Ishikawa (cell line): ENCODE data around the gene SMAD5.

Experiments used
- CEBPB ChIP-seq: IDR thresholded peaks from 2 replicates; pipeline ENCODE4 v1.6.1; 2012
- CREB1 ChIP-seq: IDR thresholded peaks from 2 replicates; pipeline ENCODE4 v1.6.1; 2012; ENCODE audit warnings: low read depth
- EGR1 ChIP-seq: IDR thresholded peaks from 2 replicates; pipeline ENCODE4 v1.6.1; 2012
- EP300 ChIP-seq: IDR thresholded peaks from 2 replicates; pipeline ENCODE4 v1.6.1; 2012; ENCODE audit warnings: borderline replicate concordance
- FOXM1 ChIP-seq: IDR thresholded peaks from 2 replicates; pipeline ENCODE4 v1.6.1; 2012; ENCODE audit warnings: low read depth, borderline replicate concordance
- NFIC ChIP-seq: IDR thresholded peaks from 2 replicates; pipeline ENCODE4 v1.6.1; 2012
- RAD21 ChIP-seq: IDR thresholded peaks from 2 replicates; pipeline ENCODE4 v1.6.1; 2012; ENCODE audit warnings: low read depth
- TAF1 ChIP-seq: IDR thresholded peaks from 2 replicates; pipeline ENCODE4 v1.6.1; 2012; ENCODE audit warnings: low read depth, mild to moderate bottlenecking
- TCF12 ChIP-seq: IDR thresholded peaks from 2 replicates; pipeline ENCODE4 v1.6.1; 2012; ENCODE audit warnings: low read depth
- TEAD4 ChIP-seq: IDR thresholded peaks from 2 replicates; pipeline ENCODE4 v1.6.1; 2012
- YY1 ChIP-seq: IDR thresholded peaks from 2 replicates; pipeline ENCODE4 v1.6.1; 2012; ENCODE audit warnings: low read depth
- ZBTB7A ChIP-seq: IDR thresholded peaks from 2 replicates; pipeline ENCODE4 v1.6.1; 2012; ENCODE audit warnings: low read depth
- TF ChIP-seq, protein P1 (sequence below): IDR thresholded peaks from 2 replicates; pipeline ENCODE4 v1.6.1; 2012; ENCODE audit warnings: low read depth, mild to moderate bottlenecking
- TF ChIP-seq, protein P2 (sequence below): IDR thresholded peaks from 2 replicates; pipeline ENCODE4 v1.6.1; 2012
- TF ChIP-seq, protein P3 (sequence below): IDR thresholded peaks from 2 replicates; pipeline ENCODE4 v1.6.1; 2012

Gene SMAD5

DNA sequence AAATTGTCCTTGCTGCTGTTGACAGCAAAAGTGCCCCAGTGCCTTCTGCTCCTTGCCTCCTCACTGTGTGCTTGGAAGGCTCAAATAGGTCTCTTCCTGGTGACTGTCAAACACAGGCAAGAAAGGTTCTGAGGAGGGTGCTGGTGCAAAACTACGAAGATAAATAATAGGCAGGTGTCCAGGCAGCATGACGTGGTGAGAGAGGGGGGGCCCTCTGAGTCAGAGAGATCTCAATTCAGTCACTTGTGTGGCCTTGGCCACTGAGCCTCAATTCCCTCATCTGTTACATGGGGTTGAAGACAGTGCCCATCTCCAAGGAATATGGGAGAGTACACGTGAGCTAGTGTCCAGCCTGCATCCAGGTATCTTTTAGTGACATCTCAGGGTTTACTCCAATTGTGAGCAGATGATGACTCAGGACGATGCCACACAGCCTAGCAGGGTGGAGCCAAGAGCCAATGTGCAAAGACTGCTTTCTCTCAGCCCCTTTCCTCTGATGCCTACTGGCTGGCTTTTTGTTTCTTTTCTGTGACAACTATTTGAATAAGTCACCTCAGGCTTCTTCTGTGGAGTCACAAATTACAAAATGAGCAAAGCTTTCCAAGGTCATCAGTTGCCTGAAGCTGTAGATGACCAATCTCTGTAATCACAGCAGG is 90.1 kb downstream of the SMAD5 start:
- TF ChIP-seq FOXM1: no peak
- TF ChIP-seq TCF12: no peak
- no peak for TF ChIP-seq EP300
- TF ChIP-seq RAD21: no peak

DNA sequence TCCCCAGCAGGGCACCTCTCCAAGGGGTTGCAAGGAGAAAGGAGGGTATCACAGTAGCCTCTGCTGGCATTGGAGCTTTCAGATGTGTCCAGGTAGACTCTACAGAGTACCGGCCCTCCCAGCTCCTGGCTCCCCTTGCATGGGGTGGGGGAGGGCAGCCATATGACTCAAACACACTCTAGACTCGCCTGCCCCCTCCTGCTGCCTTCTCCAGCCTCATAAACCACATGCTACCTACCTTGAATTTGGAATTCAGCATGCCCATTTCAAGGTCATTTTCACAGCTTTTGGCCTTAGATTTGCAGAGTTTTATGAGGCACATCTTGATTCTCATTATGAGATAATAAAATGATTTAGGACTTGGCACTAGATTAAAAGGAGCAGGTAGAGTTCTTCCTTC is 93.2 kb downstream of the SMAD5 start:
- TF ChIP-seq FOXM1 (no peak), YY1 (no peak), RAD21 (no peak), CREB1 (no peak), TAF1 (no peak), EGR1 (no peak), TEAD4 (no peak), CEBPB (no peak), ZBTB7A (no peak), TCF12 (no peak), NFIC (no peak), EP300 (no peak)
- TF ChIP-seq, protein P1, sequence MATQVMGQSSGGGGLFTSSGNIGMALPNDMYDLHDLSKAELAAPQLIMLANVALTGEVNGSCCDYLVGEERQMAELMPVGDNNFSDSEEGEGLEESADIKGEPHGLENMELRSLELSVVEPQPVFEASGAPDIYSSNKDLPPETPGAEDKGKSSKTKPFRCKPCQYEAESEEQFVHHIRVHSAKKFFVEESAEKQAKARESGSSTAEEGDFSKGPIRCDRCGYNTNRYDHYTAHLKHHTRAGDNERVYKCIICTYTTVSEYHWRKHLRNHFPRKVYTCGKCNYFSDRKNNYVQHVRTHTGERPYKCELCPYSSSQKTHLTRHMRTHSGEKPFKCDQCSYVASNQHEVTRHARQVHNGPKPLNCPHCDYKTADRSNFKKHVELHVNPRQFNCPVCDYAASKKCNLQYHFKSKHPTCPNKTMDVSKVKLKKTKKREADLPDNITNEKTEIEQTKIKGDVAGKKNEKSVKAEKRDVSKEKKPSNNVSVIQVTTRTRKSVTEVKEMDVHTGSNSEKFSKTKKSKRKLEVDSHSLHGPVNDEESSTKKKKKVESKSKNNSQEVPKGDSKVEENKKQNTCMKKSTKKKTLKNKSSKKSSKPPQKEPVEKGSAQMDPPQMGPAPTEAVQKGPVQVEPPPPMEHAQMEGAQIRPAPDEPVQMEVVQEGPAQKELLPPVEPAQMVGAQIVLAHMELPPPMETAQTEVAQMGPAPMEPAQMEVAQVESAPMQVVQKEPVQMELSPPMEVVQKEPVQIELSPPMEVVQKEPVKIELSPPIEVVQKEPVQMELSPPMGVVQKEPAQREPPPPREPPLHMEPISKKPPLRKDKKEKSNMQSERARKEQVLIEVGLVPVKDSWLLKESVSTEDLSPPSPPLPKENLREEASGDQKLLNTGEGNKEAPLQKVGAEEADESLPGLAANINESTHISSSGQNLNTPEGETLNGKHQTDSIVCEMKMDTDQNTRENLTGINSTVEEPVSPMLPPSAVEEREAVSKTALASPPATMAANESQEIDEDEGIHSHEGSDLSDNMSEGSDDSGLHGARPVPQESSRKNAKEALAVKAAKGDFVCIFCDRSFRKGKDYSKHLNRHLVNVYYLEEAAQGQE: no peak
- TF ChIP-seq, protein P2, sequence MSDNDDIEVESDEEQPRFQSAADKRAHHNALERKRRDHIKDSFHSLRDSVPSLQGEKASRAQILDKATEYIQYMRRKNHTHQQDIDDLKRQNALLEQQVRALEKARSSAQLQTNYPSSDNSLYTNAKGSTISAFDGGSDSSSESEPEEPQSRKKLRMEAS: no peak
- TF ChIP-seq, protein P3, sequence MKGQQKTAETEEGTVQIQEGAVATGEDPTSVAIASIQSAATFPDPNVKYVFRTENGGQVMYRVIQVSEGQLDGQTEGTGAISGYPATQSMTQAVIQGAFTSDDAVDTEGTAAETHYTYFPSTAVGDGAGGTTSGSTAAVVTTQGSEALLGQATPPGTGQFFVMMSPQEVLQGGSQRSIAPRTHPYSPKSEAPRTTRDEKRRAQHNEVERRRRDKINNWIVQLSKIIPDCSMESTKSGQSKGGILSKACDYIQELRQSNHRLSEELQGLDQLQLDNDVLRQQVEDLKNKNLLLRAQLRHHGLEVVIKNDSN: no peak

DNA sequence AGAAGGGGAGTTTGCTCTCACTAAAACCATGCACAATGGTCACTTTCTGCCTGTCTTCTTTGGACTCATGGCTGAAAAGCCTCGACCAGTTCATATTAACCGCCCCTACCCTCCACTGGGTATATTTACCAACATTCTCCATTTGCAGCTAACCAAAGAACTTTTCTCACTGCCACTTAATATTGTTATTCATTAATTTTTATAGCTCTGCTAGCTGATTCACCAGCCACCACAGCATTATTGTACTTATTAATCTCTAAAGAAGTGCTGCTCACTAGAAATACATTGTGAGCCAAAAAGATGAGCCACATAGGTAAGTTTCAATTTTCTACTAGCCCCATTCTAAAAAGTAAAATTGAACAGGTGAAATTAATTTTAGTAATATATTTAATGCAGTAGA is 93.8 kb downstream of the SMAD5 start:
- TF ChIP-seq, protein P3: no peak

DNA sequence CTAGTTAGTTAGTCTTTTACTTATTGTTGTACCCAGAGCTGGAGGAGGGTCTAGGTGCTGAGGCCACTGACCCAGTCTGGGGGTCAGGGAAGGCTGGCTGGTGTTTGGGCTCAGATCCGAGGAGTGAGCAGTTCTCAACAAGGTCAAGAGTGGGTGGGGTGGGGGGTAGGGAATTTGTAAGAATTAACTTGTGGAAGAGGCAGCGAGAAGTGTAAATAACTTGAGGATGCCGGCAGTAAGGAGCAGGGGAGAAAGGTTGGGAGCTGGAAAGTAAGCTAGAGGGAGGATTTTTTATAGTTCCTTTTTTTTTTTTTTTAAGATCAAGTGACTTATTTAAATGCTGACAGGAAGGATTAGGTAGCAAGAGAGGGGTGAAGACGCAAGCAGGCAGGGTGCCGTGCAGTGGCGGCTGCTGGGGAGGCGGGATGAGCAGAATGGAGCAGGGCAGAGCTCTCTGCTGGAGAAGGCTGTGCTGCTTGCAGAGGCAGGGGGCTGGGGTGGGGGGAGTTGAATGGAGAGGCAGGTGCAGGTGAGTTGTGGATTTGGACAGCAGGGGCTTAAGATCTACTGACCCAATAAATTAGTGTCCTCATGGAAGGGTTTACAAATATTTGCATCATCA is 95.6 kb downstream of the SMAD5 start:
- TF ChIP-seq, protein P2: no peak
- TF ChIP-seq TAF1 (no peak), TCF12 (no peak), YY1 (no peak), FOXM1 (no peak), CEBPB (no peak), ZBTB7A (no peak), RAD21 (no peak), NFIC (no peak), EP300 (no peak), EGR1 (no peak), TEAD4 (no peak), CREB1 (no peak)
- TF ChIP-seq, protein P1: no peak
- TF ChIP-seq, protein P3: no peak

DNA sequence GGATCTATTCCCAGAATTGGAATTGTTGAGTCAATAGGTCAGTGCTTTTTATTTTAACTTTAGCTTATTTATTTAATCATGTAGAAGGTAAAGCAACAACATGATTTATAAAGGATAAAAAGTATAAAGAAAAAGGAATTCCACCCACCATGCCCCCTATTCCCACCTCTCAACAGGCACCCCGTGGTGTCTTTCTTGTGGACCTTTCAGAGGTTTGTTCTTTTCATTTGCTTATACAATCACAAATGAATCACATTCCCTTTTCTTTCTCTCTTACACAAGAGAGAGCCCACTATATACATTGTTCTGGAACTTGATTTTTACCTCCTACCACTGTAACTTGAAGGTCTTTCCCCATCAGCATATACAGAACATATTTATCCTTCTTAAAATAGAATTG is 97.5 kb downstream of the SMAD5 start:
- TF ChIP-seq ZBTB7A (no peak), RAD21 (no peak), NFIC (no peak), CEBPB (no peak), EGR1 (no peak), FOXM1 (no peak), CREB1 (no peak), TEAD4 (no peak), TAF1 (no peak), YY1 (no peak)
- TF ChIP-seq, protein P1: no peak
- TF ChIP-seq, protein P2: no peak
- TF ChIP-seq, protein P3: no peak
